Measurements from ENCODE around the gene SLAIN2. TPM values are rescaled to one million over a fixed set of nuclear protein-coding genes. Genes with fewer than 3 reads are reported as not detected.
"Not testable (repeated sequence)": the region's sequence is repeated elsewhere in the genome, so short reads cannot be mapped to it uniquely, and the experiment has no call there.

SLAIN2 gene
- total RNA-seq, 1 experiment from 2014 or later: 44.8 TPM

- BruUV-seq (replicated peaks): no TSS peak
- Mint-ChIP-seq H3K36me3 (ENCODE audit: insufficient read depth, unreplicated experiment) (no peaks in the 10 kb centered on the region), H3K4me1 (ENCODE audit: low read depth, unreplicated experiment) (peaks cover 10% of the 10 kb centered on the region), H3K27me3 (ENCODE audit: insufficient read depth, unreplicated experiment) (no peaks in the 10 kb centered on the region), H3K9me3 (ENCODE audit: unreplicated experiment) (no peaks in the 10 kb centered on the region), H3K27ac (ENCODE audit: unreplicated experiment) (no peak overlapping the region), H3K4me3 (ENCODE audit: unreplicated experiment) (no peak overlapping the region)
- no peak for TF ChIP-seq CTCF (IDR thresholded peaks at IDR 0.05; ENCODE audit: insufficient read depth in 1 of 2, low read depth in 1 of 2, low read length in 1 of 2, severe bottlenecking in 1 of 2, unreplicated experiment in 1 of 2)
- Histone ChIP-seq H3K9me3 (no peaks in the 10 kb centered on the region), H3K36me3 (ENCODE audit: control insufficient read depth, insufficient read depth, low read length) (no peaks in the 10 kb centered on the region), H3K27me3 (replicated peaks; ENCODE audit: control insufficient read depth, insufficient read depth, low read length) (no peaks in the 10 kb centered on the region), H3K4me1 (peaks cover 9% of the 10 kb centered on the region), H3K4me3 (ENCODE audit: low read depth, low read length) (no peak overlapping the region)
- POLR2A ChIA-PET: no interaction called here
- no peak for DNase-seq
- intact Hi-C loops (cut with micrococcal nuclease; ENCODE audit: unreplicated experiment): loop anchor here (10.0 kb wide), 1 partner anchor 58 kb away; no protein-coding TSS in a partner anchor
- CTCF ChIA-PET: interaction anchor here (0.6 to 1.7 kb wide), 3 partner anchors 14 to 374 kb away, joined by 4 to 6 read pairs (median 4); no protein-coding TSS in a partner anchor
Measured at GRCh38 chr4:48446642-48447041, 105.3 kb downstream of the SLAIN2 start.

- no peaks in the 10 kb centered on the region for H3K27me3 Mint-ChIP-seq (ENCODE audit: insufficient read depth, unreplicated experiment)
- ChIA-PET CTCF (no interaction called here), POLR2A (no interaction called here)
- Histone ChIP-seq H3K9me3 (no peaks in the 10 kb centered on the region), H3K27me3 (replicated peaks; ENCODE audit: control insufficient read depth, insufficient read depth, low read length) (no peaks in the 10 kb centered on the region), H3K36me3 (ENCODE audit: control insufficient read depth, insufficient read depth, low read length) (no peaks in the 10 kb centered on the region), H3K4me1 (peaks cover 9% of the 10 kb centered on the region), H3K4me3 (ENCODE audit: low read depth, low read length) (no peak overlapping the region)
- peak overlapping the region; percentile 80 for H3K27ac Mint-ChIP-seq (ENCODE audit: unreplicated experiment)
- no TSS peak for BruUV-seq (replicated peaks)
- H3K36me3 Mint-ChIP-seq (ENCODE audit: insufficient read depth, unreplicated experiment): no peaks in the 10 kb centered on the region
- no peak for TF ChIP-seq CTCF (IDR thresholded peaks at IDR 0.05; ENCODE audit: insufficient read depth in 1 of 2, low read depth in 1 of 2, low read length in 1 of 2, severe bottlenecking in 1 of 2, unreplicated experiment in 1 of 2)
- no peak overlapping the region for H3K4me3 Mint-ChIP-seq (ENCODE audit: unreplicated experiment)
- intact Hi-C loops (cut with micrococcal nuclease; ENCODE audit: unreplicated experiment): loop anchor here (2.0 to 10.0 kb wide), 2 partner anchors 56 to 98 kb away; no protein-coding TSS in a partner anchor
- DNase-seq: peak; percentile 17 to 45
- peaks cover 10% of the 10 kb centered on the region for H3K4me1 Mint-ChIP-seq (ENCODE audit: low read depth, unreplicated experiment)
- no peaks in the 10 kb centered on the region for H3K9me3 Mint-ChIP-seq (ENCODE audit: unreplicated experiment)
Measured at GRCh38 chr4:48449151-48449550, 107.8 kb downstream of the SLAIN2 start.

GRCh38 chr4:48450740-48451139 is 109.4 kb downstream of the SLAIN2 start:
- no peaks in the 10 kb centered on the region for H3K36me3 Mint-ChIP-seq (ENCODE audit: insufficient read depth, unreplicated experiment)
- ChIA-PET CTCF (no interaction called here), POLR2A (no interaction called here)
- no peak for DNase-seq
- no peak overlapping the region for H3K27ac Mint-ChIP-seq (ENCODE audit: unreplicated experiment)
- H3K4me1 ChIP-seq: peaks cover 9% of the 10 kb centered on the region
- no peak for TF ChIP-seq CTCF (IDR thresholded peaks at IDR 0.05; ENCODE audit: insufficient read depth in 1 of 2, low read depth in 1 of 2, low read length in 1 of 2, severe bottlenecking in 1 of 2, unreplicated experiment in 1 of 2)
- H3K9me3 ChIP-seq: no peaks in the 10 kb centered on the region
- no peaks in the 10 kb centered on the region for H3K27me3 ChIP-seq (replicated peaks; ENCODE audit: control insufficient read depth, insufficient read depth, low read length)
- H3K36me3 ChIP-seq (ENCODE audit: control insufficient read depth, insufficient read depth, low read length): no peaks in the 10 kb centered on the region
- no peak overlapping the region for H3K4me3 ChIP-seq (ENCODE audit: low read depth, low read length)
- no TSS peak for BruUV-seq (replicated peaks)
- peaks cover 10% of the 10 kb centered on the region for H3K4me1 Mint-ChIP-seq (ENCODE audit: low read depth, unreplicated experiment)
- no peaks in the 10 kb centered on the region for H3K9me3 Mint-ChIP-seq (ENCODE audit: unreplicated experiment)
- intact Hi-C loops (cut with micrococcal nuclease; ENCODE audit: unreplicated experiment): no loop called here
- no peak overlapping the region for H3K4me3 Mint-ChIP-seq (ENCODE audit: unreplicated experiment)
- no peaks in the 10 kb centered on the region for H3K27me3 Mint-ChIP-seq (ENCODE audit: insufficient read depth, unreplicated experiment)

GRCh38 chr4:48451656-48452055 is 110.3 kb downstream of the SLAIN2 start:
- POLR2A ChIA-PET; H3K36me3 Mint-ChIP-seq (ENCODE audit: insufficient read depth, unreplicated experiment); BruUV-seq (replicated peaks); CTCF ChIA-PET; H3K27me3 ChIP-seq (replicated peaks; ENCODE audit: control insufficient read depth, insufficient read depth, low read length); H3K4me1 ChIP-seq; H3K27me3 Mint-ChIP-seq (ENCODE audit: insufficient read depth, unreplicated experiment); H3K4me3 Mint-ChIP-seq (ENCODE audit: unreplicated experiment); H3K9me3 ChIP-seq; H3K27ac Mint-ChIP-seq (ENCODE audit: unreplicated experiment); DNase-seq; H3K9me3 Mint-ChIP-seq (ENCODE audit: unreplicated experiment); H3K36me3 ChIP-seq (ENCODE audit: control insufficient read depth, insufficient read depth, low read length); H3K4me3 ChIP-seq (ENCODE audit: low read depth, low read length); intact Hi-C loops (cut with micrococcal nuclease; ENCODE audit: unreplicated experiment): not testable (repeated sequence)
- H3K4me1 Mint-ChIP-seq (ENCODE audit: low read depth, unreplicated experiment): peaks cover 10% of the 10 kb centered on the region

Measured in Caco-2 (cell line).